Left lung (tissue), 10 donors: ENCODE results near the gene GGT1. TPM values are rescaled to one million over a fixed set of nuclear protein-coding genes. Genes with fewer than 3 reads are reported as not detected.

Experiments
- ATAC-seq: fragments of 200-7000 bp; cut with Tn5 transposase; one replicate; pipeline ENCODE4 v1.9.1; 2020; ENCODE audit warnings: moderate library complexity
- DNase-seq, 4 donors: peaks; one replicate each; pipeline ENCODE4 v3.0.0-alpha.2; 2013 to 2020
- H3K27ac ChIP-seq, 2 donors: fragments of 200-600 bp; sonication (generic) in 1 of 2; one replicate each; pipeline versions ENCODE4 v1.5.0 to v1.8.0; 2020 to 2021
- H3K27me3 ChIP-seq, 2 donors: fragments of 200-600 bp; sonication (generic) in 1 of 2; one replicate each; pipeline versions ENCODE4 v1.5.0 to v1.8.0; 2020 to 2021
- H3K36me3 ChIP-seq, 2 donors: fragments of 200-600 bp; sonication (generic) in 1 of 2; one replicate each; pipeline versions ENCODE4 v1.5.0 to v1.8.0; 2020 to 2021
- H3K4me1 ChIP-seq, 2 donors: fragments of 200-600 bp; one replicate each; pipeline ENCODE4 v1.8.0; 2021
- H3K4me3 ChIP-seq, 2 donors: fragments of 200-600 bp; sonication (generic) in 1 of 2; one replicate each; pipeline versions ENCODE4 v1.5.0 to v1.8.0; 2020 to 2021; ENCODE audit warnings: mild to moderate bottlenecking in 1 of 2
- H3K9me3 ChIP-seq, 2 donors: fragments of 200-600 bp; sonication (generic) in 1 of 2; one replicate each; pipeline versions ENCODE4 v1.5.0 to v1.8.0; 2020 to 2021
- CTCF ChIP-seq, 2 donors: fragments of 200-600 bp; sonication (generic) in 1 of 2; IDR thresholded peaks; one replicate each; pipeline versions ENCODE4 v1.5.0 to v1.8.0; 2021; ENCODE audit warnings: antibody characterized with exemption in 2 of 2
- intact Hi-C, 2 donors: fragments of 100-400 bp; cut with DNase I; formaldehyde crosslinking; loops; one replicate each; pipeline versions ENCODE4 v1.11.2 to v1.14.2; 2022
- polyA plus RNA-seq, 6 donors: library from polyadenylated mRNA; unstranded; fragments of 120-200 nt; gene quantifications; one replicate each; pipeline ENCODE4 v1.2.1, GENCODE V29; 2013; ENCODE audit not compliant: insufficient read length in 6 of 6
- total RNA-seq, 2 donors: library from RNA; stranded (reverse); fragmentation: NEBNext Ultra II Directional; extraction: Animal tissue kit (Norgen Biotek cat#: 25700); gene quantifications; one replicate each; pipeline ENCODE4 v1.2.1, GENCODE V29; 2021
- donor health status: DM: no; HTN: yes; CAD: no.
- donor health status: DM: no; HTN: no; CAD: no.

GGT1 gene
- total and polyA plus RNA-seq, 8 donors, result 9.1 to 96.4 (median 13.9) TPM

- intact Hi-C loops, result no loop called here
- no peaks in the 10 kb centered on the region for H3K27me3 ChIP-seq
- no peak for ATAC-seq
- DNase-seq, result no peak
- peaks cover 0 to 12% of the 10 kb centered on the region in 2 donors for H3K4me1 ChIP-seq
- TF ChIP-seq CTCF (IDR thresholded peaks at IDR 0.05), result no peak
- H3K4me3 ChIP-seq, result no peak overlapping the region
- peaks cover 0 to 38% of the 10 kb centered on the region in 2 donors for H3K36me3 ChIP-seq
- H3K9me3 ChIP-seq, result no peaks in the 10 kb centered on the region
- no peak overlapping the region for H3K27ac ChIP-seq
Measured at GRCh38 chr22:24587948-24588347, 15.0 kb upstream of the GGT1 start.

- DNase-seq, result no peak
- H3K36me3 ChIP-seq, result peaks cover 0 to 38% of the 10 kb centered on the region in 2 donors
- no peaks in the 10 kb centered on the region for H3K9me3 ChIP-seq
- peaks cover 3 to 12% of the 10 kb centered on the region in 2 donors for H3K4me1 ChIP-seq
- no peak overlapping the region for H3K4me3 ChIP-seq
- no peaks in the 10 kb centered on the region for H3K27me3 ChIP-seq
- no peak overlapping the region for H3K27ac ChIP-seq
- no peak for ATAC-seq
- intact Hi-C loops, result no loop called here
- TF ChIP-seq CTCF (IDR thresholded peaks at IDR 0.05), result no peak
Measured at GRCh38 chr22:24588381-24588756, 14.6 kb upstream of the GGT1 start.

GRCh38 chr22:24588757-24589481, 14.1 kb upstream of the GGT1 start:
- DNase-seq, result no peak
- H3K4me3 ChIP-seq, result no peak overlapping the region
- H3K36me3 ChIP-seq, result peaks cover 0 to 38% of the 10 kb centered on the region in 2 donors
- no peaks in the 10 kb centered on the region for H3K9me3 ChIP-seq
- TF ChIP-seq CTCF (IDR thresholded peaks at IDR 0.05), result no peak
- no peak overlapping the region for H3K27ac ChIP-seq
- intact Hi-C loops, result no loop called here
- no peak for ATAC-seq
- H3K27me3 ChIP-seq, result no peaks in the 10 kb centered on the region
- peaks cover 5 to 8% of the 10 kb centered on the region in 2 donors for H3K4me1 ChIP-seq

GRCh38 chr22:24589518-24590030, 13.4 kb upstream of the GGT1 start:
- ATAC-seq (no peak), DNase-seq (no peak)
- H3K27me3 ChIP-seq, result no peaks in the 10 kb centered on the region
- H3K9me3 ChIP-seq, result no peaks in the 10 kb centered on the region
- H3K27ac ChIP-seq, result no peak overlapping the region
- no peak overlapping the region for H3K4me3 ChIP-seq
- H3K4me1 ChIP-seq, result peaks cover 6 to 8% of the 10 kb centered on the region in 2 donors
- H3K36me3 ChIP-seq, result peaks cover 0 to 38% of the 10 kb centered on the region in 2 donors
- intact Hi-C loops, result no loop called here
- TF ChIP-seq CTCF (IDR thresholded peaks at IDR 0.05), result no peak

- DNase-seq (no peak), ATAC-seq (no peak)
- intact Hi-C loops, result no loop called here
- Histone ChIP-seq H3K9me3 (no peaks in the 10 kb centered on the region), H3K4me3 (no peak overlapping the region), H3K27me3 (no peaks in the 10 kb centered on the region), H3K27ac (no peak overlapping the region), H3K4me1 (peaks cover 6 to 11% of the 10 kb centered on the region in 2 donors), H3K36me3 (peaks cover 0 to 34% of the 10 kb centered on the region in 2 donors)
- TF ChIP-seq CTCF (IDR thresholded peaks at IDR 0.05), result no peak
Measured at GRCh38 chr22:24590596-24591173, 12.3 kb upstream of the GGT1 start.
